ENCODE measurements around the gene SELENOK.
A peak's percentile ranks its signal among the peaks of the same experiment; 100 is the strongest.

The SELENOK gene

DNA sequence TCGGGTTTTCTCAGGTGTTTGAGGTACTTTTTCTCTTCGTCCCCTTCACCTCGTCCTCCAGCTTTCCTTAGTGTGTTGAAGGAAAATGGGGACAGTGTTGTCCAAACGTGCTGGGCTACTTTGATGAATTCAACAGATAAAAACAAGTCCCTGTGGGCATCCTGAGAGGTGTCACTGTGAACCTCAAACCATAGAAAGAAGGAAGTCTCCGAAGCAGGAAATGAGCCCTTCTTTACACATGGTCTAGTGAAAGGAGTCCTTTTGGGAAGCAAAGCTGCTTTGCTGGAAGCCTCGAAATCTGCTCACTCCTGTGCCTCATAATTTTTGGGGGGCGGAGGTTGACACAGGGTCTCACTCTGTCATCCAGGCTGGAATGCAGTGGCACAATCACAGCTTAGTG, 34.7 kb downstream of the SELENOK start:
- no peak overlapping the region for H3K4me3 ChIP-seq (ENCODE audit: low read depth, low read length)
- TF ChIP-seq, protein P1, sequence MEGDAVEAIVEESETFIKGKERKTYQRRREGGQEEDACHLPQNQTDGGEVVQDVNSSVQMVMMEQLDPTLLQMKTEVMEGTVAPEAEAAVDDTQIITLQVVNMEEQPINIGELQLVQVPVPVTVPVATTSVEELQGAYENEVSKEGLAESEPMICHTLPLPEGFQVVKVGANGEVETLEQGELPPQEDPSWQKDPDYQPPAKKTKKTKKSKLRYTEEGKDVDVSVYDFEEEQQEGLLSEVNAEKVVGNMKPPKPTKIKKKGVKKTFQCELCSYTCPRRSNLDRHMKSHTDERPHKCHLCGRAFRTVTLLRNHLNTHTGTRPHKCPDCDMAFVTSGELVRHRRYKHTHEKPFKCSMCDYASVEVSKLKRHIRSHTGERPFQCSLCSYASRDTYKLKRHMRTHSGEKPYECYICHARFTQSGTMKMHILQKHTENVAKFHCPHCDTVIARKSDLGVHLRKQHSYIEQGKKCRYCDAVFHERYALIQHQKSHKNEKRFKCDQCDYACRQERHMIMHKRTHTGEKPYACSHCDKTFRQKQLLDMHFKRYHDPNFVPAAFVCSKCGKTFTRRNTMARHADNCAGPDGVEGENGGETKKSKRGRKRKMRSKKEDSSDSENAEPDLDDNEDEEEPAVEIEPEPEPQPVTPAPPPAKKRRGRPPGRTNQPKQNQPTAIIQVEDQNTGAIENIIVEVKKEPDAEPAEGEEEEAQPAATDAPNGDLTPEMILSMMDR (IDR thresholded peaks at IDR 0.05; ENCODE audit: low read depth, low read length, missing control alignments), result no peak
- DNase-seq (ENCODE audit: low read depth), result no peak
- in situ Hi-C loops (cut with HindIII; ENCODE audit: low sequenced_read_pairs), result no loop called here

DNA sequence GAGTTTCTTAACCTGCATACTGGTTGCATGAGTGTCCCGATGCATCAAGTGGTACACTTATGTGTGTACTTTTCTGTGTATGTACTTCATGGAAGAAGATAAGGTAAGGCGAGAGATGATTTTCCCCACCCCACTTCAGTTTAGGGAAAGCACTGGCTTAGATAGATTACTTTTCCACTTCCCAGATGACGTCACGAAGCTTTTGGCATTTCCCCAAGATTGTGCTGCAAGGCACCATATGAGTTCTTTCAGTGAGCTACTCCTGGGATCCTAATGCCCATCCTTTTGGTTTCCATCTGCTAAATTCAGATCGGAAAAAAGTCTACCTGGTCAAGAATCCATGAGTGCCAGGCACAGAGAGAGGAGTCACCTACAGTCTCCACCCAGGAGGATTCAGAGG, 40.8 kb downstream of the SELENOK start:
- in situ Hi-C loops (cut with HindIII; ENCODE audit: low sequenced_read_pairs), result no loop called here
- H3K4me3 ChIP-seq (ENCODE audit: low read depth, low read length), result no peak overlapping the region
- TF ChIP-seq, protein P1 (IDR thresholded peaks at IDR 0.05; ENCODE audit: low read depth, low read length, missing control alignments), result no peak
- no peak for DNase-seq (ENCODE audit: low read depth)

DNA sequence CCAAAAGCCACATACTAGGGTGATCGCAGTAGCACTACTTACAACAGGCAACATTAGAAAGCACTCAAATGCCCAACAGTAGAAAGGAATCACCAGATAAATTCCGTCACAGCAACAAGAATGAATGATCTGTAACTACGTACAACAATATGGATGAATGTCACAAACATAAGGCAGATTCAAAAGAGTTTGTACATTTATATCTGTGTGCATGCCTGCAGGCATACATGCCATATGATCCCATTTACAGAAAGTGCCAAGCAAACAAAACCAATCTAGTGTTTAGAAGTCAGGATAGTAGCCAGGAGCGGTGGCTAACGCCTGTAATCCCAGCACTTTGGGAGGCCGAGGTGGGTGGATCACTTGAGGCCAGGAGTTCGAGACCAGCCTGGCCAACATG, 41.7 kb downstream of the SELENOK start:
- no peak overlapping the region for H3K4me3 ChIP-seq (ENCODE audit: low read depth, low read length)
- no peak for DNase-seq (ENCODE audit: low read depth)
- in situ Hi-C loops (cut with HindIII; ENCODE audit: low sequenced_read_pairs), result no loop called here
- TF ChIP-seq, protein P1 (IDR thresholded peaks at IDR 0.05; ENCODE audit: low read depth, low read length, missing control alignments), result no peak

DNA sequence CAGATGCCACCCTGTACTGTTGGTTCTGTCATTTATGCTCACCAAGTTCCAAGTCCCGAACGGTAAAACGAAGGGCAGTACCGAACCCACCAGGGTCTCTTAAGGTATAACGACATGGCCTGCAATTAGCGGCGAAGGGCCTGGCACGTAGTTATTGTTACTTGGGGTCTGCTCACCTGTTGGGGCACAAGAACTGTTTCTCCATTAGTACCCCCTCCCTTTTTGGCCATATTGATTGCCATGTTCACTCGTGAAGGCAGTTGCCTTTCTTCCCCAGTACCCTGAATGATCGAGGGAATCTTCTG, 44.9 kb downstream of the SELENOK start:
- DNase-seq (ENCODE audit: low read depth), result no peak
- TF ChIP-seq, protein P1 (IDR thresholded peaks at IDR 0.05; ENCODE audit: low read depth, low read length, missing control alignments), result no peak
- in situ Hi-C loops (cut with HindIII; ENCODE audit: low sequenced_read_pairs), result no loop called here
- H3K4me3 ChIP-seq (ENCODE audit: low read depth, low read length), result peak overlapping the region; percentile 52

DNA sequence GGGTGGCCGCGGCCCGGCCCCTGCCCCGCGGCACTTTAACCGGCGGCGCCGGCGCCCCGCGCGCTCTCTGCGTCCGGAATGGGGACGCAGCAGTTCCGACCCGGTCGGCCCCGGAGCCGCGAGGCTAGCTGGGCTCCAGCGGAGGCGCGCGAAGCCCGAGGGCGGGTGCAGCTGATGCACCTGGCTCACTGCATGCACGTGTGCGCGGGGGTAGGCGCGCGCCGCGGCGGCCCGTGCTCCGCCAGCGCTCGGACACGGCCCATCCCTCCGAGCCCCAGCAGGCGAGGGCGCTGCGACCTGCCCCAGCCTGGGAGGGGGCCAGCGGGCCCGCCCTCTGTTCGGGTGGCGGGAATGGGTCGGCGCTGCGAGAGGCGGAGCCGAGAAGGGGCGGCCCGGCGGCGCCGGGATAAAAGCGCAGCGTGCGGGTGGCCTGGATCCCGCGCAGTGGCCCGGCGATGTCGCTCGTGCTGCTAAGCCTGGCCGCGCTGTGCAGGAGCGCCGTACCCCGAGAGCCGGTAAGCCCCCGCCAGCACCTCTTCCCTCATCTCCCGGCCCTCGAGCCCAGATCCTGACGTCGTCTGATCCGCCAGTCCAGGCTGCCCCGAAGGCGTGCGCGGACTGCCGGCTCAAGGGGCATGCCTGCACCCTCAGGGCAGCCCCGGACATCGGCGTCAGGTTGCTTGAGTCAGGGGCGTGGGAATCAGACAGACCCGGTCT, 45.4 kb downstream of the SELENOK start, which contains the start of the genes CHDH and IL17RB:
Gene CHDH (minus strand): TSS at position 286 of the 717 bp plus-strand sequence. CDS start 22,411 bp downstream, outside the sequence.
Gene IL17RB (plus strand): TSS at position 435 of the 717 bp plus-strand sequence. CDS start 21 bp downstream, at position 456.
- TF ChIP-seq, protein P1 (IDR thresholded peaks at IDR 0.05; ENCODE audit: low read depth, low read length, missing control alignments), result no peak
- in situ Hi-C loops (cut with HindIII; ENCODE audit: low sequenced_read_pairs), result no loop called here
- peak within 1 kb of the TSS; percentile 52 for H3K4me3 ChIP-seq (ENCODE audit: low read depth, low read length)
- no peak for DNase-seq (ENCODE audit: low read depth)

DNA sequence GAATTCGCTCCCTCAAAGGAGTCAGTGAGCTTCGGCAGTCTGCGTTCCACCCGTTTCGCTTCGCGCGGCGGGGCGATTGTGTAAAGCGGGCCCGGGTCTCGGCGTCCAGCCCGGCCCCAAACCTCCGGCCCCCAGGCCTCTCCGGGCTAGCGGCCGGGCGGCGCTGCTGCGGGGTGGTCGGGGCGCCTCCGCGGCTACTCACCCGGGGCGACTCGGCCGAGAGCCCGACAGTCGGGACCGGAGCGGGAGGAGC, 45.9 kb downstream of the SELENOK start:
- peak overlapping the region; percentile 52 for H3K4me3 ChIP-seq (ENCODE audit: low read depth, low read length)

More for the DNA sequence above, 45.9 kb downstream of the SELENOK start:
- in situ Hi-C loops (cut with HindIII; ENCODE audit: low sequenced_read_pairs), result no loop called here
- TF ChIP-seq, protein P1 (IDR thresholded peaks at IDR 0.05; ENCODE audit: low read depth, low read length, missing control alignments), result no peak
- DNase-seq (ENCODE audit: low read depth), result no peak

All from astrocyte of the cerebellum (primary cell).